MM.1S (cell line): ENCODE data around the gene PARP12.

ENCODE experiments used
- DNase-seq: peaks from one replicate; pipeline ENCODE4 v3.0.0-alpha.2; 2015
- H2AFZ ChIP-seq: fragments of 300-600 bp; sonication (generic); 2 replicates; pipeline ENCODE4 v1.6.0; 2016; ENCODE audit warnings: antibody characterized with exemption, low read length
- H3F3A ChIP-seq: fragments of 300-600 bp; sonication (generic); 2 replicates; pipeline ENCODE4 v1.6.1; 2016; ENCODE audit warnings: mild to moderate bottlenecking, antibody characterized with exemption, low read length, moderate library complexity, mixed read lengths; ENCODE audit not compliant: insufficient read depth
- H3K27ac ChIP-seq: fragments of 300-600 bp; sonication (generic); 2 replicates; pipeline ENCODE4 v1.5.1; 2016; ENCODE audit warnings: mild to moderate bottlenecking, low read length
- H3K27me3 ChIP-seq: fragments of 300-600 bp; sonication (generic); replicated peaks from 2 replicates; pipeline ENCODE4 v1.6.0; 2016; ENCODE audit warnings: low read length; ENCODE audit not compliant: insufficient read depth
- H3K36me3 ChIP-seq: fragments of 300-600 bp; sonication (generic); replicated peaks from 2 replicates; pipeline ENCODE4 v1.6.1; 2016; ENCODE audit warnings: mild to moderate bottlenecking, low read length, mixed read lengths; ENCODE audit not compliant: insufficient read depth
- H3K4me1 ChIP-seq: fragments of 300-600 bp; sonication (generic); 2 replicates; pipeline ENCODE4 v1.6.1; 2016; ENCODE audit warnings: low read length, mixed read lengths
- H3K4me2 ChIP-seq: fragments of 300-600 bp; sonication (generic); 2 replicates; pipeline ENCODE4 v1.6.0; 2016; ENCODE audit warnings: low read depth, low read length
- H3K4me3 ChIP-seq: fragments of 300-600 bp; sonication (generic); 2 replicates; pipeline ENCODE4 v1.5.1; 2016; ENCODE audit warnings: low read length, mixed read lengths
- H3K79me2 ChIP-seq: fragments of 300-600 bp; sonication (generic); 2 replicates; pipeline ENCODE4 v1.6.1; 2016; ENCODE audit warnings: mixed run types, low read length, mixed read lengths
- H3K9ac ChIP-seq: fragments of 300-600 bp; sonication (generic); 2 replicates; pipeline ENCODE4 v1.6.1; 2016; ENCODE audit warnings: low read length, mixed read lengths
- H3K9me2 ChIP-seq: fragments of 300-600 bp; sonication (generic); replicated peaks from 2 replicates; pipeline ENCODE4 v1.6.1; 2016; ENCODE audit warnings: mild to moderate bottlenecking, low read length, mixed read lengths; ENCODE audit not compliant: insufficient read depth
- H3K9me3 ChIP-seq: fragments of 300-600 bp; sonication (generic); replicated peaks from 2 replicates; pipeline ENCODE4 v1.6.1; 2016; ENCODE audit warnings: mild to moderate bottlenecking, low read length, mixed read lengths; ENCODE audit not compliant: insufficient read depth
- H4K20me1 ChIP-seq: fragments of 300-600 bp; sonication (generic); 2 replicates; pipeline ENCODE4 v1.6.1; 2016; ENCODE audit warnings: mild to moderate bottlenecking, low read length, moderate library complexity, mixed read lengths; ENCODE audit not compliant: insufficient read depth
- EZH2 ChIP-seq: fragments of 300-600 bp; sonication (generic); optimal IDR thresholded peaks from 2 replicates; pipeline ENCODE3; 2017; ENCODE audit warnings: low read depth, mild to moderate bottlenecking, antibody characterized with exemption, low read length, mixed read lengths
- EZH2phosphoT487 ChIP-seq: fragments of 300-600 bp; sonication (generic); IDR thresholded peaks from 2 replicates; pipeline ENCODE4 v1.6.1; 2018; ENCODE audit warnings: antibody characterized with exemption, low read length
- TF ChIP-seq, protein P1 (sequence below): fragments of 300-600 bp; sonication (generic); IDR thresholded peaks from 2 replicates; pipeline ENCODE4 v1.5.1; 2016; ENCODE audit warnings: antibody characterized with exemption, low read length, mixed read lengths

Gene PARP12

GRCh38 chr7:140023728-140024127 lies 39.0 kb downstream of the PARP12 start:
- no peaks in the 10 kb centered on the region for H3K79me2 ChIP-seq
- H3K27me3 ChIP-seq = no peaks in the 10 kb centered on the region
- H3K27ac ChIP-seq = no peak overlapping the region
- DNase-seq = no peak
- H3K9me2 ChIP-seq = no peaks in the 10 kb centered on the region
- no peaks in the 10 kb centered on the region for H3K4me1 ChIP-seq
- H3F3A ChIP-seq = no peaks in the 10 kb centered on the region
- H3K36me3 ChIP-seq = no peaks in the 10 kb centered on the region
- no peak overlapping the region for H3K4me3 ChIP-seq
- no peak overlapping the region for H3K4me2 ChIP-seq
- H4K20me1 ChIP-seq = no peaks in the 10 kb centered on the region
- no peak overlapping the region for H3K9ac ChIP-seq
- no peaks in the 10 kb centered on the region for H3K9me3 ChIP-seq
- TF ChIP-seq EZH2 (no peak), EZH2phosphoT487 (no peak)
- TF ChIP-seq, protein P1, sequence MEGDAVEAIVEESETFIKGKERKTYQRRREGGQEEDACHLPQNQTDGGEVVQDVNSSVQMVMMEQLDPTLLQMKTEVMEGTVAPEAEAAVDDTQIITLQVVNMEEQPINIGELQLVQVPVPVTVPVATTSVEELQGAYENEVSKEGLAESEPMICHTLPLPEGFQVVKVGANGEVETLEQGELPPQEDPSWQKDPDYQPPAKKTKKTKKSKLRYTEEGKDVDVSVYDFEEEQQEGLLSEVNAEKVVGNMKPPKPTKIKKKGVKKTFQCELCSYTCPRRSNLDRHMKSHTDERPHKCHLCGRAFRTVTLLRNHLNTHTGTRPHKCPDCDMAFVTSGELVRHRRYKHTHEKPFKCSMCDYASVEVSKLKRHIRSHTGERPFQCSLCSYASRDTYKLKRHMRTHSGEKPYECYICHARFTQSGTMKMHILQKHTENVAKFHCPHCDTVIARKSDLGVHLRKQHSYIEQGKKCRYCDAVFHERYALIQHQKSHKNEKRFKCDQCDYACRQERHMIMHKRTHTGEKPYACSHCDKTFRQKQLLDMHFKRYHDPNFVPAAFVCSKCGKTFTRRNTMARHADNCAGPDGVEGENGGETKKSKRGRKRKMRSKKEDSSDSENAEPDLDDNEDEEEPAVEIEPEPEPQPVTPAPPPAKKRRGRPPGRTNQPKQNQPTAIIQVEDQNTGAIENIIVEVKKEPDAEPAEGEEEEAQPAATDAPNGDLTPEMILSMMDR = no peak
- no peak overlapping the region for H2AFZ ChIP-seq

GRCh38 chr7:140022582-140023211 lies 40.1 kb downstream of the PARP12 start:
- no peaks in the 10 kb centered on the region for H3K27me3 ChIP-seq
- no peak for DNase-seq
- TF ChIP-seq EZH2 = no peak
- TF ChIP-seq, protein P1 = no peak
- no peak for TF ChIP-seq EZH2phosphoT487
- no peak overlapping the region for H2AFZ ChIP-seq
- H3K4me2 ChIP-seq = no peak overlapping the region
- H3K27ac ChIP-seq = no peak overlapping the region
- H3K4me3 ChIP-seq = no peak overlapping the region
- no peaks in the 10 kb centered on the region for H3K9me2 ChIP-seq
- no peaks in the 10 kb centered on the region for H3K9me3 ChIP-seq
- no peaks in the 10 kb centered on the region for H3K36me3 ChIP-seq
- no peaks in the 10 kb centered on the region for H4K20me1 ChIP-seq
- H3K79me2 ChIP-seq = no peaks in the 10 kb centered on the region
- no peaks in the 10 kb centered on the region for H3K4me1 ChIP-seq
- no peak overlapping the region for H3K9ac ChIP-seq
- H3F3A ChIP-seq = no peaks in the 10 kb centered on the region

DNA sequence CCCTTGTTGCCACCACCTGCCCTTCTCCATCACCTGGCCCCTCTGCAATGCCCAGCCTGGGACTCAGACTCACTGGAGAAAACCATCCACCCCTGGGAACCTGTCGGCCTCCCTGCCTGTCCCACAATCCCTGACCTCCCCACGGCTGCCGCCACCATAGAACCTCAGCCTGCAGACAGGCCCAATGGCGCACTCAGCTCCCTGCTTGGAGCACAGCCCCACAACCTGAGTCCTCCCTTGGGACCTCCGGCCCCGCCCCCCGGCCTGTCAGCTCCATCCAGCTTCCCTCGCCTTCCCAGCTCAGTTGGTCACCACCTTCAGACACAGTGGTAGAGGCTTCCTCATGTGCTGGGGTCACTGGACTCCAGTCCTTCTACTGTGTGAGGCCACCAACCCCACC lies 41.1 kb downstream of the PARP12 start:
- TF ChIP-seq EZH2phosphoT487 = no peak
- Histone ChIP-seq H3K36me3 (no peaks in the 10 kb centered on the region), H3K79me2 (no peaks in the 10 kb centered on the region), H3K4me1 (no peaks in the 10 kb centered on the region), H3K27ac (no peak overlapping the region), H4K20me1 (no peaks in the 10 kb centered on the region), H3K4me2 (no peak overlapping the region), H3K9me2 (no peaks in the 10 kb centered on the region), H3K9me3 (no peaks in the 10 kb centered on the region), H2AFZ (no peak overlapping the region), H3K27me3 (no peaks in the 10 kb centered on the region), H3F3A (no peaks in the 10 kb centered on the region), H3K9ac (no peak overlapping the region), H3K4me3 (no peak overlapping the region)
- DNase-seq = no peak

- Histone ChIP-seq H4K20me1 (no peaks in the 10 kb centered on the region), H3K36me3 (no peaks in the 10 kb centered on the region), H3F3A (no peaks in the 10 kb centered on the region), H3K9me2 (no peaks in the 10 kb centered on the region), H2AFZ (no peak overlapping the region), H3K27me3 (no peaks in the 10 kb centered on the region), H3K79me2 (no peaks in the 10 kb centered on the region), H3K9me3 (no peaks in the 10 kb centered on the region), H3K4me2 (no peak overlapping the region), H3K27ac (no peak overlapping the region), H3K4me1 (no peaks in the 10 kb centered on the region), H3K4me3 (no peak overlapping the region), H3K9ac (no peak overlapping the region)
- no peak for TF ChIP-seq EZH2
- TF ChIP-seq, protein P1 = no peak
- no peak for TF ChIP-seq EZH2phosphoT487
- no peak for DNase-seq
Observed at GRCh38 chr7:140019606-140020005, 43.1 kb downstream of the PARP12 start.
